ENCODE measurements around the gene KDELR3. TPM values are rescaled to one million over a fixed set of nuclear protein-coding genes. Genes with fewer than 3 reads are reported as not detected.

KDELR3 gene
- total and polyA plus RNA-seq, 10 of the 15 experiments (the other 5 are each of a cell fraction or from before 2014, with no cell fraction given) = 0.15 to 0.98 (median 0.25) TPM; not detected in 1

GRCh38 chr22:38451864-38452263 is 16.0 kb upstream of the KDELR3 start:
- no peak for FAIRE-seq
- in situ Hi-C loops (cut with MboI) = no loop called here
- H3K4me2 ChIP-seq (ENCODE audit: control insufficient read depth, insufficient read depth) = no peak overlapping the region
- peaks cover 6% of the 10 kb centered on the region; the same call in 1 of the 2 replicates for H3K4me1 ChIP-seq (ENCODE audit: control insufficient read depth, insufficient read depth, low read length)
- no peak overlapping the region for H3K9ac ChIP-seq (ENCODE audit: control insufficient read depth, insufficient read depth, low read length)
- H3K79me2 ChIP-seq (ENCODE audit: control insufficient read depth, insufficient read depth, low read length) = no peaks in the 10 kb centered on the region
- no peak for ATAC-seq
- no peaks in the 10 kb centered on the region for H3K9me3 ChIP-seq (replicated peaks; ENCODE audit: control insufficient read depth, insufficient read depth, low read length)
- peaks cover 9 to 14% of the 10 kb centered on the region in 2 experiments for H3K27me3 ChIP-seq (replicated peaks in 1 of 2; ENCODE audit: control insufficient read depth in 2 of 2, insufficient read depth in 2 of 2, low read length in 1 of 2)
- BruUV-seq (replicated peaks) = no TSS peak
- ChIA-PET SMC1A (ENCODE audit: uncharacterized antibody, unreplicated experiment) (no interaction called here), POLR2A (no interaction called here), RAD21 (ENCODE audit: unreplicated experiment) (no interaction called here), CTCF (no interaction called here)
- 54% methylated on average over 4 of the region's 4 CpGs for WGBS (ENCODE audit: insufficient coverage, insufficient replicate concordance, low lambda C conversion rate, missing lambda C conversion rate)
- no peaks in the 10 kb centered on the region for H3K36me3 ChIP-seq (ENCODE audit: control insufficient read depth in 2 of 2, insufficient read depth in 2 of 2, low read length in 1 of 2)
- H3K4me3 ChIP-seq = no peak overlapping the region
- DNase-seq (ENCODE audit: low read depth, low spot score) = no peak
- H4K20me1 ChIP-seq (ENCODE audit: control insufficient read depth, insufficient read depth) = peaks cover 3% of the 10 kb centered on the region; the same call in 1 of the 2 replicates
- no peak overlapping the region for H2AFZ ChIP-seq (ENCODE audit: control insufficient read depth, low read depth, low read length)
- no peak overlapping the region for H3K27ac ChIP-seq (ENCODE audit: control insufficient read depth, insufficient read depth)
- intact Hi-C loops (cut with micrococcal nuclease; ENCODE audit: unreplicated experiment) = no loop called here
- TF ChIP-seq BCL11A (IDR thresholded peaks at IDR 0.05; ENCODE audit: low read depth, low read length) = no peak
- no peak for TF ChIP-seq MTA3 (IDR thresholded peaks at IDR 0.05; ENCODE audit: borderline replicate concordance, low read length)
- no peak for TF ChIP-seq SP1 (IDR thresholded peaks at IDR 0.05; ENCODE audit: low read depth, low read length)
- no peak for TF ChIP-seq POLR2A (IDR thresholded peaks at IDR 0.05; ENCODE audit: low read depth, low read length)
- TF ChIP-seq, protein P1, sequence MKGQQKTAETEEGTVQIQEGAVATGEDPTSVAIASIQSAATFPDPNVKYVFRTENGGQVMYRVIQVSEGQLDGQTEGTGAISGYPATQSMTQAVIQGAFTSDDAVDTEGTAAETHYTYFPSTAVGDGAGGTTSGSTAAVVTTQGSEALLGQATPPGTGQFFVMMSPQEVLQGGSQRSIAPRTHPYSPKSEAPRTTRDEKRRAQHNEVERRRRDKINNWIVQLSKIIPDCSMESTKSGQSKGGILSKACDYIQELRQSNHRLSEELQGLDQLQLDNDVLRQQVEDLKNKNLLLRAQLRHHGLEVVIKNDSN (IDR thresholded peaks at IDR 0.05; ENCODE audit: borderline replicate concordance, extremely low read length, insufficient read depth, low read depth, low read length) = no peak
- no peak for TF ChIP-seq ATF7 (IDR thresholded peaks at IDR 0.05; ENCODE audit: low read depth)
- TF ChIP-seq HDAC2 (IDR thresholded peaks at IDR 0.05) = no peak
- no peak for TF ChIP-seq NFYB (IDR thresholded peaks at IDR 0.05; ENCODE audit: insufficient read depth, low read depth, low read length)
- TF ChIP-seq, protein P2, sequence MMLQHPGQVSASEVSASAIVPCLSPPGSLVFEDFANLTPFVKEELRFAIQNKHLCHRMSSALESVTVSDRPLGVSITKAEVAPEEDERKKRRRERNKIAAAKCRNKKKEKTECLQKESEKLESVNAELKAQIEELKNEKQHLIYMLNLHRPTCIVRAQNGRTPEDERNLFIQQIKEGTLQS (IDR thresholded peaks at IDR 0.05; ENCODE audit: borderline replicate concordance, extremely low read depth, low read depth, low read length) = no peak
- TF ChIP-seq ZNF622 (IDR thresholded peaks at IDR 0.05) = no peak
- TF ChIP-seq TCF3 (IDR thresholded peaks at IDR 0.05; ENCODE audit: borderline replicate concordance, insufficient read depth, low read depth, low read length) = no peak
- TF ChIP-seq NFXL1 (IDR thresholded peaks at IDR 0.05; ENCODE audit: borderline replicate concordance) = no peak
- no peak for TF ChIP-seq EZH2 (IDR thresholded peaks at IDR 0.05; ENCODE audit: borderline replicate concordance, control insufficient read depth, low read depth, low read length)
- no peak for TF ChIP-seq RUNX3 (IDR thresholded peaks at IDR 0.05; ENCODE audit: low read length)
- no peak for TF ChIP-seq E2F4 (IDR thresholded peaks at IDR 0.05; ENCODE audit: low read depth, low read length)
- no peak for TF ChIP-seq MYB (IDR thresholded peaks at IDR 0.05; ENCODE audit: borderline replicate concordance, low read depth, low read length)
- TF ChIP-seq ZNF384 (IDR thresholded peaks at IDR 0.05; ENCODE audit: borderline replicate concordance, low read depth, low read length) = no peak
- TF ChIP-seq RCOR1 (conservative IDR thresholded peaks at IDR 0.05; ENCODE audit: low read depth, low read length) = no peak
- TF ChIP-seq, protein P3, sequence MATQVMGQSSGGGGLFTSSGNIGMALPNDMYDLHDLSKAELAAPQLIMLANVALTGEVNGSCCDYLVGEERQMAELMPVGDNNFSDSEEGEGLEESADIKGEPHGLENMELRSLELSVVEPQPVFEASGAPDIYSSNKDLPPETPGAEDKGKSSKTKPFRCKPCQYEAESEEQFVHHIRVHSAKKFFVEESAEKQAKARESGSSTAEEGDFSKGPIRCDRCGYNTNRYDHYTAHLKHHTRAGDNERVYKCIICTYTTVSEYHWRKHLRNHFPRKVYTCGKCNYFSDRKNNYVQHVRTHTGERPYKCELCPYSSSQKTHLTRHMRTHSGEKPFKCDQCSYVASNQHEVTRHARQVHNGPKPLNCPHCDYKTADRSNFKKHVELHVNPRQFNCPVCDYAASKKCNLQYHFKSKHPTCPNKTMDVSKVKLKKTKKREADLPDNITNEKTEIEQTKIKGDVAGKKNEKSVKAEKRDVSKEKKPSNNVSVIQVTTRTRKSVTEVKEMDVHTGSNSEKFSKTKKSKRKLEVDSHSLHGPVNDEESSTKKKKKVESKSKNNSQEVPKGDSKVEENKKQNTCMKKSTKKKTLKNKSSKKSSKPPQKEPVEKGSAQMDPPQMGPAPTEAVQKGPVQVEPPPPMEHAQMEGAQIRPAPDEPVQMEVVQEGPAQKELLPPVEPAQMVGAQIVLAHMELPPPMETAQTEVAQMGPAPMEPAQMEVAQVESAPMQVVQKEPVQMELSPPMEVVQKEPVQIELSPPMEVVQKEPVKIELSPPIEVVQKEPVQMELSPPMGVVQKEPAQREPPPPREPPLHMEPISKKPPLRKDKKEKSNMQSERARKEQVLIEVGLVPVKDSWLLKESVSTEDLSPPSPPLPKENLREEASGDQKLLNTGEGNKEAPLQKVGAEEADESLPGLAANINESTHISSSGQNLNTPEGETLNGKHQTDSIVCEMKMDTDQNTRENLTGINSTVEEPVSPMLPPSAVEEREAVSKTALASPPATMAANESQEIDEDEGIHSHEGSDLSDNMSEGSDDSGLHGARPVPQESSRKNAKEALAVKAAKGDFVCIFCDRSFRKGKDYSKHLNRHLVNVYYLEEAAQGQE (IDR thresholded peaks at IDR 0.05; ENCODE audit: low read depth, low read length) = no peak
